ENCODE measurements around the gene TAF11L13. TPM values are rescaled to one million over a fixed set of nuclear protein-coding genes. Genes with fewer than 3 reads are reported as not detected.
"Not testable (repeated sequence)": the region's sequence is repeated elsewhere in the genome, so short reads cannot be mapped to it uniquely, and the experiment has no call there.

TAF11L13 gene
- polyA plus RNA-seq (2011; rRNA removed) (not detected in 2 replicates), polyA minus RNA-seq (2011; rRNA and poly(A)+ RNA removed) (not detected in 2 replicates)

DNA sequence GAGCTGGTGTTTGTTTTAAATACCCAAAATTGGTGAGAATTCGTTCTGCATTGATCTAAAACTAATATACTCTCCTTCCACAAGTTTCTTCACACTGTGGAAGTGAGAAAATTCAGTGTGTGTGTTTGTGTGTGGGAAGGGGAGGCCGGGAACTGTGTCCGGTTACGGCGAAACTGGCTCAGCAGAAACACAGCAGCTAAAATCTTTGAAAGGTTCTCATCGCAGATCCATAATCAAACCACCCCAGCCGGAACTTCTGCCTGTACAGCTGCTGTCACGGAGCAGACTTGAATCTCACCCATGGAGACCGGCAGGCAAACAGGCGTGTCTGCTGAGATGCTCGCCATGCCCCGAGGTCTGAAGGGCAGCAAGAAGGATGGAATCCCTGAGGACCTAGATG is at the start of gene TAF11L13:
Gene TAF11L13, plus strand, starts transcription at position 301 of the 400 bp plus-strand sequence.
- H3K4me3 ChIP-seq (ENCODE audit: low read depth, low read length); CTCF ChIA-PET; POLR2A ChIA-PET: not testable (repeated sequence)

GRCh38 chr5:17585658-17586057 is 46.2 kb upstream of the TAF11L13 start, which contains the start of gene TAF11L7:
TAF11L7 (minus strand) TSS chr5:17585758.
- H3K36me3 ChIP-seq (ENCODE audit: control insufficient read depth, insufficient read depth, low read length); POLR2A ChIA-PET; H3K4me3 ChIP-seq (ENCODE audit: low read depth, low read length); H3K27me3 ChIP-seq (ENCODE audit: control insufficient read depth, insufficient read depth, low read length); CTCF ChIA-PET; DNase-seq (ENCODE audit: low read depth): not testable (repeated sequence)

More for the DNA sequence above, at the start of gene TAF11L13:
- H3K27me3 ChIP-seq (ENCODE audit: control insufficient read depth, insufficient read depth, low read length); DNase-seq (ENCODE audit: low read depth); H3K36me3 ChIP-seq (ENCODE audit: control insufficient read depth, insufficient read depth, low read length): not testable (repeated sequence)

- DNase-seq (ENCODE audit: low read depth); H3K36me3 ChIP-seq (ENCODE audit: control insufficient read depth, insufficient read depth, low read length); H3K27me3 ChIP-seq (ENCODE audit: control insufficient read depth, insufficient read depth, low read length); POLR2A ChIA-PET; CTCF ChIA-PET; H3K4me3 ChIP-seq (ENCODE audit: low read depth, low read length): not testable (repeated sequence)
These were observed 41.0 kb upstream of the TAF11L13 start, which contains the start of gene TAF11L8 for GRCh38 chr5:17590860-17591259. TAF11L8 (minus strand) TSS chr5:17590960.

- POLR2A ChIA-PET; CTCF ChIA-PET; H3K36me3 ChIP-seq (ENCODE audit: control insufficient read depth, insufficient read depth, low read length); H3K4me3 ChIP-seq (ENCODE audit: low read depth, low read length); H3K27me3 ChIP-seq (ENCODE audit: control insufficient read depth, insufficient read depth, low read length); DNase-seq (ENCODE audit: low read depth): not testable (repeated sequence)
These were observed 37.6 kb upstream of the TAF11L13 start, which contains the start of gene TAF11L9 for GRCh38 chr5:17594255-17594654. TAF11L9 (minus strand) TSS chr5:17594394.

- H3K36me3 ChIP-seq (ENCODE audit: control insufficient read depth, insufficient read depth, low read length); POLR2A ChIA-PET; H3K27me3 ChIP-seq (ENCODE audit: control insufficient read depth, insufficient read depth, low read length); CTCF ChIA-PET; H3K4me3 ChIP-seq (ENCODE audit: low read depth, low read length); DNase-seq (ENCODE audit: low read depth): not testable (repeated sequence)
These were observed 34.2 kb upstream of the TAF11L13 start, which contains the start of gene TAF11L10 for GRCh38 chr5:17597728-17598127. TAF11L10 (minus strand) TSS chr5:17597828.

DNA sequence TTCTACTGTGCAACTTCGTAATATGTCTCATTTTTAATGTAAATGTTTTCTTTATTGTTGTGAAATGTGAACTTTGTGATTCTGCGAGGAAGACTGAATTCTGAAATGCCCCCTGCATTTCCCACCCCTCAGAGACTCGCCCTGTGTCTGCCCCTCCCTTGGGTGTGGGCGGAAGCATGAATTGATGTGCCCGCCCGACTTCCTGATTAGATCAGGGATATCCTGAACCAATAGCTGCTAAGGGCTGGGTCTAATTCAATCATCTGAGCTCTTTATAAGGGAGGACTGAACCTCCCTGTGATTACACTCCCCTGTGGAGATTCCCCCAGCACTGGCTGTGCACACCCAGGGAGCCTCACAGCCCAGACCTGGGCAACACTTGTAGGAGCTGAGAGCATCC is 28.0 kb upstream of the TAF11L13 start, which contains the start of gene TAF11L11:
Gene TAF11L11, plus strand, starts transcription at position 304 of the 400 bp plus-strand sequence.
- DNase-seq (ENCODE audit: low read depth); POLR2A ChIA-PET; CTCF ChIA-PET; H3K36me3 ChIP-seq (ENCODE audit: control insufficient read depth, insufficient read depth, low read length); H3K27me3 ChIP-seq (ENCODE audit: control insufficient read depth, insufficient read depth, low read length); H3K4me3 ChIP-seq (ENCODE audit: low read depth, low read length): not testable (repeated sequence)

DNA sequence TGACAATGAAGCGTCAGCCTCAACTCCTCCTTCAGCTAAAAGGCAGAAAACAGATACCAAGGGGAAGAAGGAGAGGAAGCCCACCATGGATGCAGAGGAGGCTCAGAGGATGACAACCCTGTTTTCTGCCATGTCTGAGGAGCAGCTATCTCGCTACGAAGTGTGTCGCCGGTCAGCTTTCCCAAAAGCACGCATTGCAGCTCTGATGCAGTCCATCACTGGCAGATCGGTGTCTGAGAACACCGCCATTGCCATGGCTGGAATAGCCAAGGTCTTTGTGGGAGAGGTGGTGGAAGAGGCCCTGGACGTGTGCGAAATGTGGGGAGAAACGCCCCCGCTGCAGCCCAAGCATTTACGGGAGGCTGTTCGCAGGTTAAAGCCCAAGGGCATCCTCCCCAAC is 26.9 kb upstream of the TAF11L13 start:
- ChIA-PET CTCF (no interaction called here), POLR2A (no interaction called here)
- no peak for TF ChIP-seq CTCF (IDR thresholded peaks at IDR 0.05; ENCODE audit: insufficient read depth, low read depth, low read length)
- Histone ChIP-seq H3K4me3 (ENCODE audit: low read depth, low read length) (no peak overlapping the region), H3K36me3 (ENCODE audit: control insufficient read depth, insufficient read depth, low read length) (no peaks in the 10 kb centered on the region), H3K27me3 (ENCODE audit: control insufficient read depth, insufficient read depth, low read length) (no peaks in the 10 kb centered on the region)
- DNase-seq (ENCODE audit: low read depth): no peak

- CTCF ChIA-PET; H3K4me3 ChIP-seq (ENCODE audit: low read depth, low read length); DNase-seq (ENCODE audit: low read depth); H3K27me3 ChIP-seq (ENCODE audit: control insufficient read depth, insufficient read depth, low read length); H3K36me3 ChIP-seq (ENCODE audit: control insufficient read depth, insufficient read depth, low read length); POLR2A ChIA-PET: not testable (repeated sequence)
These were observed 24.4 kb upstream of the TAF11L13 start for GRCh38 chr5:17607461-17607860.

DNA sequence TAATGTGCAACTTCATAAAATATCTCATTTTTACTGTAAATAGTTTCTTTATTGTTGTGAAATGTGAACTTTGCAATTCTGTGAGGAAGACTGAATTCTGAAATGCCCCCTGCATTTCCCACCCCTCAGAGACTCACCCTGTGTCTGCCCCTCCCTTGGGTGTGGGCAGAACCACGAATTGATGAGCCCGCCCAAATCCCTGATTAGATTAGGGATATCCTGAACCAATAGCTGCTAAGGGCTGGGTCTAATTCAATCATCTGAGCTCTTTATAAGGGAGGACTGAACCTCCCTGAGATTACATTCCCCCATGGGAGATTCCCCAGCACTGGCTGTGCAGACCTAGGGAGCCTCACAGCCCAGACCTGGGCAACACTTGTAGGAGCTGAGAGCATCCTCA is 21.8 kb upstream of the TAF11L13 start, which contains the start of gene TAF11L12:
Gene TAF11L12, plus strand, starts transcription at position 301 of the 400 bp plus-strand sequence.
- H3K27me3 ChIP-seq (ENCODE audit: control insufficient read depth, insufficient read depth, low read length): not testable (repeated sequence)

More for the DNA sequence above, 21.8 kb upstream of the TAF11L13 start, which contains the start of gene TAF11L12:
- DNase-seq (ENCODE audit: low read depth); H3K36me3 ChIP-seq (ENCODE audit: control insufficient read depth, insufficient read depth, low read length); H3K4me3 ChIP-seq (ENCODE audit: low read depth, low read length); POLR2A ChIA-PET: not testable (repeated sequence)
- CTCF ChIA-PET: interaction anchor here (0.7 kb wide), 1 partner anchor 17 kb away, joined by 3 read pairs; no protein-coding TSS in a partner anchor

All from BJ (cell line).